ENCODE results near the gene NUPR1. TPM values are rescaled to one million over a fixed set of nuclear protein-coding genes. Genes with fewer than 3 reads are reported as not detected.
A peak's percentile ranks its signal among the peaks of the same experiment; 100 is the strongest.

The NUPR1 gene
- total and polyA plus RNA-seq, 2 of the 13 experiments (the other 11 are each of a cell fraction or from before 2014, with no cell fraction given): 18.0 to 25.6 TPM

GRCh38 chr16:28526201-28527099, 12.3 kb downstream of the NUPR1 start (continued):
- 0 out of 2 replicates have a peak, but pooled peaks have one; percentile 44 for TF ChIP-seq SNAI1 (CRISPR knock-in tag; IDR thresholded peaks at IDR 0.05; ENCODE audit: borderline replicate concordance)
- TF ChIP-seq SSRP1 (CRISPR knock-in tag; IDR thresholded peaks at IDR 0.05): peak; percentile 81; the same call in 1 of the 2 replicates
- peak; percentile 77; the same call in 1 of the 2 replicates for TF ChIP-seq MAX (IDR thresholded peaks at IDR 0.05)
- TF ChIP-seq ZKSCAN1 (IDR thresholded peaks at IDR 0.05; ENCODE audit: low read length): peak; percentile 82
- no peak; the same call in 1 of the 2 replicates for TF ChIP-seq ZNF780A (CRISPR knock-in tag; IDR thresholded peaks at IDR 0.05)
- TF ChIP-seq CHD4 (IDR thresholded peaks at IDR 0.05; ENCODE audit: borderline replicate concordance, low read length): peak; percentile 96; the same call in 1 of the 2 replicates
- TF ChIP-seq ZNF883 (CRISPR knock-in tag; IDR thresholded peaks at IDR 0.05; ENCODE audit: not compliant biosample characterization): peak; percentile 47
- peak; percentile 66; the same call in 1 of the 2 replicates for TF ChIP-seq FOXK2 (IDR thresholded peaks at IDR 0.05)
- peak; percentile 44 for TF ChIP-seq ZSCAN31 (CRISPR knock-in tag; IDR thresholded peaks at IDR 0.05; ENCODE audit: low read depth)
- TF ChIP-seq ZSCAN22 (CRISPR knock-in tag; IDR thresholded peaks at IDR 0.05): peak; percentile 67; the same call in 1 of the 2 replicates
- TF ChIP-seq XBP1 (CRISPR knock-in tag; IDR thresholded peaks at IDR 0.05): no peak
- TF ChIP-seq HNF1A (IDR thresholded peaks at IDR 0.05; ENCODE audit: low read depth): peak; percentile 75
- TF ChIP-seq HNF1A (CRISPR knock-in tag; IDR thresholded peaks at IDR 0.05; ENCODE audit: borderline replicate concordance): peak; percentile 94
- peak; percentile 74; the same call in 1 of the 2 replicates for TF ChIP-seq ZNF335 (CRISPR knock-in tag; IDR thresholded peaks at IDR 0.05)
- TF ChIP-seq PAXIP1 (CRISPR knock-in tag; conservative IDR thresholded peaks at IDR 0.05): peak; percentile 100
- TF ChIP-seq CBX1 (IDR thresholded peaks at IDR 0.05; ENCODE audit: low read depth): no peak
- peak; percentile 74; the same call in 1 of the 2 replicates for TF ChIP-seq NFKBIZ (CRISPR knock-in tag; IDR thresholded peaks at IDR 0.05)
